GM06990 (cell line): Measurements from ENCODE around the gene NAB2.

Experiments used
- DNase-seq: peaks from one replicate; pipeline ENCODE4 v3.0.0-alpha.2; 2011; ENCODE audit not compliant: insufficient read length; ENCODE audit errors: extremely low read depth
- H3K27me3 ChIP-seq: replicated peaks from 2 replicates; pipeline ENCODE4 v1.6.0; 2011; ENCODE audit warnings: low read length; ENCODE audit not compliant: control insufficient read depth, insufficient read depth
- H3K36me3 ChIP-seq: 2 replicates; pipeline ENCODE4 v1.5.1; 2011; ENCODE audit warnings: low read length; ENCODE audit not compliant: control insufficient read depth, insufficient read depth
- H3K4me3 ChIP-seq: replicated peaks from 2 replicates; pipeline ENCODE4 v1.5.1; 2011; ENCODE audit warnings: low read depth, mild to moderate bottlenecking, control low read depth, low read length
- TF ChIP-seq, protein P1 (sequence below): IDR thresholded peaks from 2 replicates; pipeline ENCODE4 v1.5.1; 2011; ENCODE audit warnings: low read length, control low read depth, mild to moderate bottlenecking, inconsistent platforms; ENCODE audit not compliant: insufficient read depth, poor library complexity, severe bottlenecking

Gene NAB2

DNA sequence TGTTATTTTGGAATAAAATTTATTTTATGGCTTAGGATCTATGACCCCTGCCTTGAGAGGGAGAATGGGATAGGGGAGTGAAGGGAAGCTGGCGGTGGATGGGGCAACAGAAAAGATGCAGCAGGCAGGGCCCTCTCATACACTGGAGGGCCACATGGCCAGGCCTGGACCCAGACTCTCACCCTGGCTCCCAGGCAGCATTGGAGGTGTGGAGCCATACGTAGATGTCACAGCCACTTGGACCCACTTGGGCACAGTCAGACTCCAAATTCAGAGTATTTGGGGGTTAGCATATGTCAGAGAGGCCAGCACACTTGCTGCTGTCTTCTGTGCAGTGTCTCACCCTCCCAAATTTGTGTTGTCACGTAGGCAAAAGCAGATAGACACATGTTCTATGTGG lies 6.5 kb downstream of the NAB2 start:
- Histone ChIP-seq H3K36me3 (peaks cover 39% of the 10 kb centered on the region), H3K27me3 (no peaks in the 10 kb centered on the region), H3K4me3 (no peak overlapping the region)
- TF ChIP-seq, protein P1, sequence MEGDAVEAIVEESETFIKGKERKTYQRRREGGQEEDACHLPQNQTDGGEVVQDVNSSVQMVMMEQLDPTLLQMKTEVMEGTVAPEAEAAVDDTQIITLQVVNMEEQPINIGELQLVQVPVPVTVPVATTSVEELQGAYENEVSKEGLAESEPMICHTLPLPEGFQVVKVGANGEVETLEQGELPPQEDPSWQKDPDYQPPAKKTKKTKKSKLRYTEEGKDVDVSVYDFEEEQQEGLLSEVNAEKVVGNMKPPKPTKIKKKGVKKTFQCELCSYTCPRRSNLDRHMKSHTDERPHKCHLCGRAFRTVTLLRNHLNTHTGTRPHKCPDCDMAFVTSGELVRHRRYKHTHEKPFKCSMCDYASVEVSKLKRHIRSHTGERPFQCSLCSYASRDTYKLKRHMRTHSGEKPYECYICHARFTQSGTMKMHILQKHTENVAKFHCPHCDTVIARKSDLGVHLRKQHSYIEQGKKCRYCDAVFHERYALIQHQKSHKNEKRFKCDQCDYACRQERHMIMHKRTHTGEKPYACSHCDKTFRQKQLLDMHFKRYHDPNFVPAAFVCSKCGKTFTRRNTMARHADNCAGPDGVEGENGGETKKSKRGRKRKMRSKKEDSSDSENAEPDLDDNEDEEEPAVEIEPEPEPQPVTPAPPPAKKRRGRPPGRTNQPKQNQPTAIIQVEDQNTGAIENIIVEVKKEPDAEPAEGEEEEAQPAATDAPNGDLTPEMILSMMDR: no peak
- DNase-seq: no peak

DNA sequence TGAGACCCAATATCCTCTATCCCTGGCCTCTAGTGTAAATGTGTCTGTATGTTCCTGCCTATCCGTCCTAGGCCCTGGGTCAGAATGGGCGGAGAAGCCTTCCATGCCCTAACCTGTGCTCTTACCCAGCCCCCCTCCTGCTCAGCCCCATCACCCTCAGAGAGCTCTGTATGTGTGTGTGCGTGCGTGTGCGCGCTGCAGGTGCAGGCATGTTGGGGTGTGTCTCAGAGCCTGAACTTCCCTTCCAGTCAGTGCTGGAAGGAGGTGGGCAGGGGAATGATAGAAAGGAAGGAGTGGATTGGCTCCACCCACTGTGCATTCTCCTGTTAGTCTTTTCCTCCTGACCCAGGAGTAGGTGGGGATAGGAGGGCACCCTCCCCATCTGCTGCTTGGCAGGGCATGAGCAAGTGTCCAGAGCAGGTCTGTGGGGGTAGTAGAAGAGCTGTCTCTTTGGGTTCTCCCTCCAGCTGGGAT lies 7.2 kb downstream of the NAB2 start:
- Histone ChIP-seq H3K27me3 (no peaks in the 10 kb centered on the region), H3K36me3 (peaks cover 38% of the 10 kb centered on the region), H3K4me3 (no peak overlapping the region)
- TF ChIP-seq, protein P1: no peak
- no peak for DNase-seq

DNA sequence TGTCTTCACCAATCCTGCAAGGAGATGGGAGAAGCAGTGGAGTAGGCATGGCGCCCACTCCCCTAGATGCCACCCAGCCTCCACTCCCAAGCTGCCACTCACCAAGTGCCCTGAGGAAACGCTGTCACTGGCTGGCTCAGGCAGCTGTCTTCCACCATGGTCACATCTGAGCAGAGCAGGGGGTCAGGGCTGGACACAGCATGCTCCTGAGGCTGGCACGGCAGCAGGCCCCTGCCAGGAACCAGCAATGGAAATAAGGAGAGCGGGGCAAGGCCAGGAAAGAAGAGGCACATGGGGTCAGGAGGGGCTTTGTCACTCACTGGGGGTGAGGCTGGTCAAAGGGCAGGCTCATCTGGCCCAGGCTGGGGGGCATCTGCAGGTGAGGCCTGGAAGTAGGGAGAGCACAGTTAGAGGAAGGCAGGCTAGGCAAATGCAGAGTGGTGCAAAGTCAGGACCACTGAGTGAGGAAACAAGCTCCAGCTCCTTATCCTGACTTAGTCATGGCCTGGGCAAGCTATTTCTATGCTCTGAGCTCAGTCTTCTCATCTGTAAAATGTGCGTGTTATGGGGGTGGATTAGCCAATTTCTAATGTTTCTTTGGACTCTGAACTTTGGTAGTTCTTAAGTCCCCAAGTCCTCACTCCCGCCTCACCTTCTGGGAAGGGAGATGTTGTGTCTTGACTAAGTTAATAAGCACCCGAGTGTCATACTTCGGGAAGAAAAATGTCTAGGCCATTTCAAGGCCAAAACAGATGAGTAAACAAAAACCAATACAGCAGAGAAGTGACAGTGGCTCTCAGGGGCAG lies 8.0 kb downstream of the NAB2 start:
- TF ChIP-seq, protein P1: no peak
- Histone ChIP-seq H3K36me3 (peaks cover 40% of the 10 kb centered on the region), H3K27me3 (no peaks in the 10 kb centered on the region), H3K4me3 (no peak overlapping the region)
- DNase-seq: no peak

DNA sequence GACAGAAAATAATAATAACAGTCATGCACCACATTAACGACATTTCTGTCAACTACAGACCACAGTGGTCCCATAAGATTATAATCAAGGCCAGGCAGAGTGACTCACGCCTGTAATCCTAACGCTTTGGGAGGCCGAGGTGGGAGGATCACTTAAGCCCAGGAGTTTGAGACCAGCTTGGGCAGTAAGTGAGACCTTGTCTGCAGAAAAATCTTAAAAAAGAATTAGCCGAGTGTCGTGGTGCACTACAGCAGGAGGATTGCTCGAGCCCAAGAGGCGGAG lies 8.6 kb downstream of the NAB2 start:
- H3K36me3 ChIP-seq: peaks cover 43% of the 10 kb centered on the region
- TF ChIP-seq, protein P1: no peak
- DNase-seq: no peak
- H3K4me3 ChIP-seq: no peak overlapping the region
- no peaks in the 10 kb centered on the region for H3K27me3 ChIP-seq

DNA sequence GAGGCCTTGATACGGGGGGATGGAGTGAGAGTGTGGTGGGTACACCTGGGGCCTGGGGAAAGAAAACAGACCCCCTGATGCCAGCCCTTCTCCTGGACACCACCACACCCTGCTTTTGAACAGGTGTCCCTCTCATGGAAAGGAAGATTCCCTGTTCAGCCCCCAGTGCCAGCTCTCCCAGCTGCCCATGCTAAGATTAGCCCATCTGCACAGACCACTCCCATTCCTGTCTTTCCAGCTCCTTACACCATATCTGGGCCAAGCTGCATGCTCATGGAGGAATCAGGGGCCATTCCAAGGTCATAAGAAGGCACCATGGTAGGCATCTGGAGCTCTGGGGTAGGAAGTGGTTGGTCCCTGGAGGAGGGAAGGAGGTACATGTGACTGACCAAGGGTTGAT lies 9.6 kb downstream of the NAB2 start:
- H3K27me3 ChIP-seq: no peaks in the 10 kb centered on the region
- DNase-seq: no peak
- H3K36me3 ChIP-seq: peaks cover 42% of the 10 kb centered on the region
- no peak overlapping the region for H3K4me3 ChIP-seq
- TF ChIP-seq, protein P1: no peak

DNA sequence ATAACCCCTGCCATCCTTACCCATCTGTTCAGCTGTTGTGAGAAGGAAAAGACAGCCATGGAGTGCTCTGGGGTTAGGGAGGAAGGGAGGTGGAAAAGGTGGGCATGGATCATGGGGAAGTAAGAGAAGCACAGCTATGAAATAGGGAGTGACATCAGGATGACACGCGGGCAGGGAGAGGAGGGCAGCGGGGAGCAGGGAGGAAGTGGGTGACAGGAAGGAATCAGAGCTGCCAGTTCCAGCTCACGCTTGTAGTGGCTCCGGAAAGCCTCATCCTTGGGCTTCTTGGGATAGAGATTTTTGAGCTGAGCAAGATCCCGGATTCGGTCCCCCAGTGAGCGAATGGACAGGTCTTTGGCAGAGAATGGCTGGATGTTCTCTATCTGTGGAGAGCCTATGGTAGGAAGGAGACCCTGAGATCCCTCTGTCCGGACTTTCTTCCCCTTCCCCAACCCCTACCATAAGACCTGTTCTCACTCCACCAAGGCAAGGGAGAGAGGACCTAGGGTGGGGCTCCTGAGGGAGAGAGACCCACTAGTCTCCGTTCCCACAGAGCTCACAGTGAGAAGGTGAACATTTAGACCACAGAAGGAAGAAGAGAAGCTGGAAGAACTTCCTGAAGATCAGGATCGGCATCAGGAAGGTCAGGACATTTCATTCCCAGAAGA lies 10.3 kb downstream of the NAB2 start:
- Histone ChIP-seq H3K36me3 (peaks cover 43% of the 10 kb centered on the region), H3K27me3 (no peaks in the 10 kb centered on the region), H3K4me3 (no peak overlapping the region)
- no peak for DNase-seq
- TF ChIP-seq, protein P1: no peak
